ENCODE data around the gene MSRB1. TPM values are rescaled to one million over a fixed set of nuclear protein-coding genes. Genes with fewer than 3 reads are reported as not detected.

Gene MSRB1
- total and polyA plus RNA-seq, 2 of the 13 experiments (the other 11 are each of a cell fraction or from before 2014, with no cell fraction given), result 32.1 to 75.4 TPM

- TF ChIP-seq AKNA (CRISPR knock-in tag; IDR thresholded peaks at IDR 0.05; ENCODE audit: borderline replicate concordance) (no peak), THAP9 (CRISPR knock-in tag; IDR thresholded peaks at IDR 0.05; ENCODE audit: borderline replicate concordance) (no peak)
Measured at GRCh38 chr16:1944612-1945199, 1.7 kb upstream of the MSRB1 start (continued).

Measured in HepG2 (cell line).